ENCODE data around the gene C10orf53. TPM values are rescaled to one million over a fixed set of nuclear protein-coding genes. Genes with fewer than 3 reads are reported as not detected.

C10orf53 gene
- total and polyA plus RNA-seq, 2 of the 4 experiments (the other 2 are of a cell fraction), result not detected

DNA sequence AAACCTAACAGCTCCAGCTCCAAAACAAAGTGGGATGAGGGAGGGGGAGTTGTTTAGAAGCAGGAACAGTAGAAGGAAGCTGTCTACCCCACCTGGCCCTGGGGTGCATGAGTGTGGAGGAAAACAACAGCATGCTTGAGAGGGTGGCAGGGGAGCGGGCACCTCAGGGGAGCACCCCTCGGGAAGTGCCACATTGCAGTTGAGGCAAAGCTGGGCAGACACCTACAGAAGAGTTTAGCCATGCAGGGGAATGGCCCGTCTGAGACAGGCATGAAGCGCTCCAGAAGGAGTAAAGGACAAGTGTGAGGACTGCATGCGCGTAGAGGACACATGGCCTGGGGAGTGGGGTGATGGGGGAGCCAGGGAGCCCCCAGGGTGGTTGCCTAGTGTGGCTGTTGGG is 47.5 kb upstream of the C10orf53 start:
- Histone ChIP-seq H3K4me3 (ENCODE audit: insufficient read depth, low read depth, low read length) (no peak overlapping the region), H3K56ac (ENCODE audit: extremely low read depth, insufficient read depth, low read length) (no peak overlapping the region), H3K27ac (ENCODE audit: insufficient read depth, low read length) (no peak overlapping the region), H3K9me1 (ENCODE audit: insufficient read depth, low read length) (no peaks in the 10 kb centered on the region), H4K20me1 (ENCODE audit: insufficient read depth, low read length) (no peaks in the 10 kb centered on the region), H3K4ac (ENCODE audit: low read depth, low read length) (no peak overlapping the region), H2AK5ac (ENCODE audit: low read depth, low read length) (no peak overlapping the region), H4K91ac (ENCODE audit: insufficient read depth, low read depth, low read length) (no peak overlapping the region), H2BK120ac (ENCODE audit: low read depth, low read length) (no peak overlapping the region), H3K79me1 (ENCODE audit: low read depth in 1 of 2, low read length in 2 of 2) (no peaks in the 10 kb centered on the region), H2BK20ac (ENCODE audit: low read depth, low read length) (no peak overlapping the region), H3K4me2 (ENCODE audit: low read depth, low read length) (no peak overlapping the region), H2BK5ac (ENCODE audit: low read depth, low read length, poor library complexity, severe bottlenecking) (no peak overlapping the region), H3K14ac (replicated peaks; ENCODE audit: low read depth, low read length) (no peak overlapping the region), H3K18ac (ENCODE audit: low read depth, low read length) (no peak overlapping the region), H3K27me3 (ENCODE audit: control insufficient read depth, insufficient read depth, low read length) (peaks cover 22% of the 10 kb centered on the region), H4K8ac (ENCODE audit: low read depth in 2 of 2, low read length in 2 of 2) (no peak overlapping the region), H3K36me3 (ENCODE audit: control insufficient read depth, insufficient read depth, low read length) (no peaks in the 10 kb centered on the region), H3K4me1 (ENCODE audit: control insufficient read depth, insufficient read depth, low read length) (no peaks in the 10 kb centered on the region), H3K23ac (ENCODE audit: low read depth, low read length) (no peak overlapping the region), H2AFZ (replicated peaks; ENCODE audit: low read length, poor library complexity) (no peak overlapping the region), H3K9me3 (ENCODE audit: control insufficient read depth, insufficient read depth, low read length) (no peaks in the 10 kb centered on the region), H2AK9ac (replicated peaks; ENCODE audit: low read depth, low read length, poor library complexity) (no peak overlapping the region), H3K9ac (ENCODE audit: low read depth, low read length) (no peak overlapping the region), H2BK15ac (ENCODE audit: low read depth, low read length) (no peak overlapping the region), H4K5ac (ENCODE audit: low read depth, low read length) (no peak overlapping the region)
- in situ Hi-C loops (cut with MboI; ENCODE audit: low sequenced_read_pairs) (no loop called here), intact Hi-C loops (cut with micrococcal nuclease) (no loop called here), dilution Hi-C loops (cut with HindIII; ENCODE audit: low sequenced_read_pairs, unreplicated experiment) (no loop called here)
- WGBS, 2 experiments (ENCODE audit: extremely low coverage in 2 of 2, insufficient read length in 1 of 2), result 77% methylated on average over 3 of the region's 6 CpGs; no CpG with 5 or more reads in 1 of the 2 experiments
- POLR2A ChIA-PET (ENCODE audit: unreplicated experiment), result no interaction called here
- CTCF ChIA-PET, result no interaction called here
- BruUV-seq (replicated peaks), result no TSS peak
- no peak for TF ChIP-seq NFE2L2 (IDR thresholded peaks at IDR 0.05; ENCODE audit: low read depth, low read length)
- DNase-seq (no peak), ATAC-seq (ENCODE audit: low read depth) (no peak)

Measured in IMR-90 (cell line).